GM10248 (cell line): ENCODE results near the gene CHD2.
A peak's percentile ranks its signal among the peaks of the same experiment; 100 is the strongest.

ENCODE experiments used
- CTCF ChIA-PET: fragments of 300-600 bp; sonication (Branson Sonifier 250); formaldehyde crosslinking; extraction: SDS; loops from one replicate; lab custom pipeline; 2021; ENCODE audit warnings: antibody characterized with exemption; lab: Yijun Ruan, JAX
- POLR2A ChIA-PET: fragments of 350-650 bp; sonication (Branson Sonifier 250); formaldehyde crosslinking; extraction: SDS; loops from one replicate; lab custom pipeline; 2020; ENCODE audit warnings: antibody characterized with exemption; lab: Yijun Ruan, JAX
- DNase-seq: peaks from one replicate; pipeline ENCODE4 v3.0.0; 2012; ENCODE audit errors: extremely low spot score
- TF ChIP-seq, protein P1 (sequence below): IDR thresholded peaks from 2 replicates; pipeline ENCODE4 v1.5.1; 2012; ENCODE audit warnings: mild to moderate bottlenecking, low read depth; ENCODE audit errors: extremely low read depth, missing control alignments, control extremely low read depth

Gene CHD2

GRCh38 chr15:92899948-92900730, at the start of gene CHD2:
Gene CHD2, plus strand, starts transcription at chr15:92900324. Its CDS starts 914 bp downstream, at chr15:92901238.
- TF ChIP-seq, protein P1, sequence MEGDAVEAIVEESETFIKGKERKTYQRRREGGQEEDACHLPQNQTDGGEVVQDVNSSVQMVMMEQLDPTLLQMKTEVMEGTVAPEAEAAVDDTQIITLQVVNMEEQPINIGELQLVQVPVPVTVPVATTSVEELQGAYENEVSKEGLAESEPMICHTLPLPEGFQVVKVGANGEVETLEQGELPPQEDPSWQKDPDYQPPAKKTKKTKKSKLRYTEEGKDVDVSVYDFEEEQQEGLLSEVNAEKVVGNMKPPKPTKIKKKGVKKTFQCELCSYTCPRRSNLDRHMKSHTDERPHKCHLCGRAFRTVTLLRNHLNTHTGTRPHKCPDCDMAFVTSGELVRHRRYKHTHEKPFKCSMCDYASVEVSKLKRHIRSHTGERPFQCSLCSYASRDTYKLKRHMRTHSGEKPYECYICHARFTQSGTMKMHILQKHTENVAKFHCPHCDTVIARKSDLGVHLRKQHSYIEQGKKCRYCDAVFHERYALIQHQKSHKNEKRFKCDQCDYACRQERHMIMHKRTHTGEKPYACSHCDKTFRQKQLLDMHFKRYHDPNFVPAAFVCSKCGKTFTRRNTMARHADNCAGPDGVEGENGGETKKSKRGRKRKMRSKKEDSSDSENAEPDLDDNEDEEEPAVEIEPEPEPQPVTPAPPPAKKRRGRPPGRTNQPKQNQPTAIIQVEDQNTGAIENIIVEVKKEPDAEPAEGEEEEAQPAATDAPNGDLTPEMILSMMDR: no peak
- DNase-seq: peak; percentile 77
- ChIA-PET POLR2A (interaction anchor here (0.6 to 2.0 kb wide), 12 partner anchors 9 to 98 kb away, joined by 3 to 38 read pairs (median 6); no protein-coding TSS in a partner anchor), CTCF (interaction anchor here (0.6 to 4.0 kb wide), 12 partner anchors 9 to 103 kb away, joined by 3 to 19 read pairs (median 4); no protein-coding TSS in a partner anchor)

DNA sequence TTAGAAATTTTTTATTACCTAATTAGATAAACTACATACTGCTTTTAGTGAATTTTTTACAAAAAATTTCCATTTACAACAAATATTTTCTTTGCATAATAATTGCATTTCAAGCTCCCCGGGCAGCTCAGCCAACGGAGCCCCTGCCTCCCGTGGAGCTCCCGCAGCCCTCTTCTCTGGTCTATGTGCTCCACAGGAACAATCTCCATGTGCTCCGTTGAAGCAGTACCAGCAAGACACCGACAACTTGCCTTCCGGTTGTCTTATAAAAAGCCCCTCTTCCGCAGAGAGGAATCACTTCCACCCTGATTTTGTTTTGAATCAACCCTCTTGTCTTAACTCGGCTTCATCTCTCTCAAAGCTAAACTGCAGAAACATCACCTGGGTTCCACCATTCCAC, 46.9 kb upstream of the CHD2 start:
- ChIA-PET POLR2A (no interaction called here), CTCF (interaction anchor here (1.0 to 1.8 kb wide), 4 partner anchors 9 to 34 kb away, joined by 3 to 5 read pairs (median 3); no protein-coding TSS in a partner anchor)
- DNase-seq: no peak
- TF ChIP-seq, protein P1: no peak

GRCh38 chr15:92861742-92862141, 38.4 kb upstream of the CHD2 start:
- DNase-seq: no peak
- CTCF ChIA-PET: interaction anchor here (0.9 to 1.8 kb wide), 2 partner anchors 9 to 17 kb away, joined by 3 to 7 read pairs; no protein-coding TSS in a partner anchor
- TF ChIP-seq, protein P1: no peak
- POLR2A ChIA-PET: no interaction called here

GRCh38 chr15:92864127-92864814, 35.9 kb upstream of the CHD2 start:
- ChIA-PET POLR2A (interaction anchor here (0.6 kb wide), 1 partner anchor 1746 kb away, joined by 4 read pairs; no protein-coding TSS in a partner anchor), CTCF (interaction anchor here (1.4 kb wide), 1 partner anchor 13 kb away, joined by 3 read pairs; no protein-coding TSS in a partner anchor)
- TF ChIP-seq, protein P1: no peak
- no peak for DNase-seq

DNA sequence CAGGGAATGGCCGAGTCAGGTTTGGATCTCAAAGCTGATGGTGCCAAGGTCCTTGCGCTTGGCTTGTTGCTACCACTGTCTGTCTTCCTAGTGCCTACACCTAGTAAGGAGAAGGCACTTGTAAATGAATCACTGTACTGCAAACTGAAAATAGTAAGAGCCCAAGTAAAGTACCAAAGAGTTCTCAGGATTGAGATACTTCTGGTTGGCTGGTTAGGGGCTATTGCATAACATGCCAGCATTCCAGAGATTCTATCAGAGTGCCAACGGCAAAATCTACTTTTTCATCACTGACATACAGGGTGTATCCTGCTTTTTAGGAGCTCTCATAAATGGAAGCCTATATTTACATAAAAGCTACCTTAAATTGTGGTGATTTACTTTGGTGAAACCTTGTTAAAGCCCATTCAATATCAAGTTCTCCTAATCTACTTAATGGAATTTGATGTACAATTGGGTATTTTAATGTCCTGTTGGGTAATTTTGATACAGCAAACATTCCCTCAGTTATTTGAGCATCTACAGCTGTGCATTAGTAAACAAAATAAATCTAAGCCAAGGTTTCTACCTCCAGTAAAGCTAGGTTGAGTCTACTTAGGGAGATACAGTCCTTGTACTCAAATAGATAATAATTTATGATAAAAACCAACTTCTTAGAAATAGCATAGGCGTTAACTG, 30.7 kb upstream of the CHD2 start:
- TF ChIP-seq, protein P1: no peak
- ChIA-PET POLR2A (no interaction called here), CTCF (interaction anchor here (1.1 to 3.3 kb wide), 5 partner anchors 10 to 66 kb away, joined by 3 to 17 read pairs (median 4); no protein-coding TSS in a partner anchor)
- DNase-seq: no peak
